ENCODE results near the gene SMR3A.

The SMR3A gene

DNA sequence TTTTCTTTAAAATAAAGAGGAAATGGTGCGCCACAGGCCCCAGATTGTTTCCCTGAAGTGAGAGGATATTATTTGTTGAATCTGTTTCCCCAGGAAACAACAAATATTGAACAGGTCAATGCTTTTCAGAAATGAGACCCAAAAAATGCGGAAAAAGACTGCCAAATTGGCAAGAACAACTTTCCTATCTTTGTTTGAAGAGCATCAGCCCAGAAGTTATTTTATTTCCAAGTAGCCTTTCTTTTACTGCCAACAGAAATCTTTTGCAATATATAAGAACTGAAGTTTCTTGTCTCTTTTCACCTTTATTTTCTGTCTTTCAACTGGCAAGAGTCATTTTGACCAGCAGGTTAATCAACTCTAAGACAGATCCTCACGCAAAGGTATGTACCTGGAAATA is at the start of gene SMR3A:
Gene SMR3A (plus strand): TSS at position 301 of the 400 bp plus-strand sequence. CDS start 1,356 bp downstream, outside the sequence.
- no peak for DNase-seq

DNA sequence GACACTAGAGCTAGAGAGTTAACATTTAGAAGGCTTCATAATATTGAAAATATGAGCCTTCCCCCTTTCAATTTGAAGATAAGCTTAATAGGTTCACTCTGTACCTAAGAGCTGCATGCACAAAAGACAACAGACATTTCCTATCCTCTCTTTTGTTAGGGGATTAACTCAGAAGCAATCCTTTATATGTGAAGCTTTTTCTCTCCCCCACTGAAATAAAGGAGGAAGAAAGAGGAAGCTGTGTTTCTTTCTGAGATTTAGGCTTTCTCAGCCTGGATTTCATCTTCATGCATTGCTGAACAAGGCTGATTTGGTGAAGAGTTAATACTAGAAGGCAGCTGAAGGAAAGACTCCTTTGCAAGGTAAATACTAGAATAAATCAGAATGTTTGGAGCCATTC is 46.8 kb upstream of the SMR3A start:
- DNase-seq, result peak; percentile 7

DNA sequence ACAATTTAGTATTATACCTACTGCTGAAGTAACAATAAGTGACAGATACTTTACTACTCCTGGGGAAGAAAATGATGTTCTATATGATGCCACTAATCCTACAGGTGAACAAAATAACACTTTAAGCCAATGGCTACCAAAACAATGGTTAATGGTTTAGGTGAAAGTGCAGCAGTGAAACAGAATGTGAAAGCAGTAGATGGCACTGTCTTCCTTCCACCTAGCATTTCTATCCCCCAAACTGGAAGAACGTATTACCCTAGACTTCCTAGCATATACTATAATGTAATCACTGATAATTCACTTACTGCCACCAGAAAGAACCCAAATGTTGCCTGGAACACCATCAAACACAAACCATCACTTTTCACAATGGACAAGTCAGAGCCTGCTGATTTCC is 44.6 kb upstream of the SMR3A start:
- no peak for DNase-seq

DNA sequence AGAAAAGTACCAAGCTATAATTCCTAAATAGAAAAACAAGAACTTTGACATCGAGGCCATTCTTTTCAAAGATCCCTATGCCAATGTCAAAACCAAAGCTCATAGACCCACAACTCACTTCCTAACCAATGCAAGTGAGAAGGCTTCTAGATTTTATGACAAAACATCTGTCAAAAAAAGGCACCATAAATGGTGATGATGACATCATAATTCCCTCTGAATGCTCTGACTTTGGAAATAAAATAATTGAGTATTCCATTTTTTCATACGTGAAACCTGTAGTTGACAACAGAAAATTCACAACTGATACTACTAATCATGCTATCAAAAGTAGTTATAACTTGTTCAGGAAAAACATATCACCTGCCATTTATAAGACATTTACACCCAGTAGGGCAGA is 34.5 kb upstream of the SMR3A start:
- DNase-seq, result no peak

DNA sequence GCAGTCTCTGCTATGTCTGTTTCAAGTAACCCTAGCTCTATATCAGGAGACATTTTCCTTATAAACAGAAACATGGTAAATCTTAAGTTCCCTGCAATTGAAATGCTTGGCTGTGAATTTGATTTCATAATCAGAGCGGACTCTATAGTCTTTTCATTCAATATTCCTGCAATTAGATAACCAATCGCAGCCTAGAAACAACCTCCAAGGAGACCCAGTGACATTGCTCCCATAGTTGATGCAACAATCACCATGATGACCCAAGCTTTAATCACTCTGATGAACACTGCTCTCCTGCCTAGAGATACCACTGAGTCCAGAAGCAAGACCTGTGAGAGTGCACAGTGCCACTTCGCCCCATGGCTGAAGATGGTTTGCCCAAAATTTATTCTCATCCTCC is 25.9 kb upstream of the SMR3A start, which contains the start of gene CABS1:
Gene CABS1 (plus strand): TSS at position 301 of the 400 bp plus-strand sequence. CDS start 59 bp downstream, at position 360.
- no peak for DNase-seq

DNA sequence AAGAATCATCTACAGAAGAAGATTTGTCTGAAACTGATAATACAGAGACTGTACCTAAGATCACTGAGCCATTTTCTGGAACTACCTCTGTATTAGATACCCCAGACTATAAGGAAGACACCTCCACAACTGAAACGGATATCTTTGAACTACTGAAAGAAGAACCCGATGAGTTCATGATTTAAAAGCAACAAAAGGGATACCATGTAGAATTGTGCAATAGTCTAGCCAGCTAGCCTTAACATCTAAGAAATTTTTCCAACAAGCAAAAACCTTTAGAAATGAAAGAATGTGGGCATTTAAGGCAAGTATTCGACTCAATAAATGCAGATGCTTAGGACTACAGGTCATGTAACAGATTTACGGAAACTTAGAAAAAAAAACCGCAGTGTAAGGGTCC is 24.5 kb upstream of the SMR3A start:
- DNase-seq, result no peak

DNA sequence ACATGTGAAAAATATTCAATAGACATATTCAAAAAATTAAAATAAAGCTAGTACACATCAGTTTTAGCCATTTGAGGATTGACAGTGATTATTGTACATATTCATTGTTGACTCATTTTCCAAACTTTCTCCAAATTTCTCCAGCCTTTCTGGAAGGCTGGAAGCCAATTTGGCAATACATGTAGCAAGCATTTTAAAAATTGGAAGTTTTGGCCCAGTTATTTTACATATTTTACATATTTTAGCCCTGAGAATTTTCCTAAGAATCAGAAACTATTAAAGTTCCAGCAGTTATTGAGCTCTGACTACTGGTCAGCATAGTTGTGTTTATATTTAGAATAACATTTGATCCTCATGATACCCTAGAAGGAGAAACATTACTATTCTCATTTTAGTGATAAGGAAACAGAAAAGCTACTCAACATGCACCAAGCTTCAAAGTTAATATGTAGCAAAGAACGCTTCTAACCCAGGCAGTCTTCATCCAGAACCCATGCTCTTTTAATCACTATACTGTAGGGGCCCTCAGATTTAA is 22.6 kb upstream of the SMR3A start:
- no peak for DNase-seq

DNA sequence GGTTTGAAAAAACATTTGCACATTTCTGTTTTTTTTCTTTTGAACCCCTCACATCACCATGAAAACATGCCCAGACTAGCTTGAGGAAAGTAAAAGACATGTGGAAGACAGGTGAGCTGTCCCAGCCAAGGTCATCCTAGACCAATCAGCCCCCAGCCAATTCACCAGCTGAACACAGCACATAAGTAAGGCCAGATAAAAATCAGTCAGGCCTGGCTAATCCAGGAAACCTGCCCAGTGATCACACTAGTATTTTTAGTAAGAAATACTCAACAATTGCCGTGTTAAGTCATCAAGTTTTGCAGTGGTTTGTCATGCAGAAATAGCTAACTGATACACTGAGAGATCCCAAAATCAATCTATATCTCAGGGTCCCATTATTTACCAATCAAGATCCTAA is 4.4 kb upstream of the SMR3A start:
- no peak for DNase-seq

DNA sequence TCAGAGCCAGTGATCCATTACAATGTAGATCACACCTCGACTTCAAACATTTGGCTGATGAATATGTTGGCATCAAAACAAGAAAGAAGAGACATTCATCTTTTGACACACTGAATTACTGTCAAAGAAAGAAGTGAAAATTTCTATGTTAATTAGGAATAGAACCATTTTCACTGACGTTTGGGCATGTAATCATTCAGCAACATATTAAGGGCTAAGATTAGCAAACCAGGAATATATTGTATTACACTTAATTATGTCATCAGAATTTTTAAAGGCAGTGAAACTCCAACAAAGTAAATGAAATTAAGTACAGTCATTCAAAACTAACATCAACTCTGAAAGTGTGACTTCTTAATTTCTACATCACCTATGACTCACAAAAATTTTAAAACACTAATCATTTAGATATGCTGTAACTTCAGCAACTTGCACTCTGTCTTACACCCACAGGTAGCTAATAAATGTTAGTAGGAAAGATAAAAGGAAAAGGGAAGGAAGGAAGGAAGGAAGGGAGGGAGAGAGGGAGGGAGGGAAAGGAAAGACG is 1.4 kb upstream of the SMR3A start:
- no peak for DNase-seq

DNA sequence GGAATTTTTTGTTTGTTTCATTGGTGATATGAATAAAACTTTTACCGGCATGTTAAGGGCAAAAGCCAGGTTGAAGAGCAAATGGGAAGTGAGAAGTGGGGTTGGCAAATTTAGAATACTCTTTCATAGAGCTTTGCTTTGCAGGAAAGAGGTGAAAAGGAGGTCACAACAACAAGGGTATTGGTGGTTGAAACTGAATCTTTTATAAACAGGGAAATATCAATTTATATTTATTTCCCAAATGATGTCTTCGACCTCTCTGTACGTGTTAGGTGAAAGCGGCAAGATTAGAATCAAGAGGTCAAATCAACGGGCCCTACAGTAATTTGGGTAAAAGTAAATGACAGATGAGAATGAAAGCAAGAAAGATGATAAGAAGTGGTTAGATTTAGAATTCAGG is 3.4 kb downstream of the SMR3A start:
- no peak for DNase-seq

DNA sequence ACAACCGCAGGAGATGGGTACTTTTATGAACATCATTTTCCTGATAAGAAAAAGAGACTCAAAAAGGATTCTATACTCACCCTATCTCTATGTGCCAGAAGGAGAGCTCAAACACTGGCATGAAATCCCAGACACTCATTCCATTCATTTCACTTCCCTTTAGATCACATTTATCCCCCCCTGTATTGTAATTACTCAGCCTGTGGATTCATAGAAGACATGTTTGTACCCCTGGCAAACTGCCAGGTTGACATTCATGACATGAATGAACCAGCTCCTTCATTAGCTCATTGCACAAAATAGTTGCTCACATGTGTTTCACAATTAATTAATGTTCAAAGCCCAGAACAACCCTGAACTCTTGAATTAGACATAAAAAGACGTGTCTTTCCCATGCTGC is 4.9 kb downstream of the SMR3A start:
- peak; percentile 24 for DNase-seq

DNA sequence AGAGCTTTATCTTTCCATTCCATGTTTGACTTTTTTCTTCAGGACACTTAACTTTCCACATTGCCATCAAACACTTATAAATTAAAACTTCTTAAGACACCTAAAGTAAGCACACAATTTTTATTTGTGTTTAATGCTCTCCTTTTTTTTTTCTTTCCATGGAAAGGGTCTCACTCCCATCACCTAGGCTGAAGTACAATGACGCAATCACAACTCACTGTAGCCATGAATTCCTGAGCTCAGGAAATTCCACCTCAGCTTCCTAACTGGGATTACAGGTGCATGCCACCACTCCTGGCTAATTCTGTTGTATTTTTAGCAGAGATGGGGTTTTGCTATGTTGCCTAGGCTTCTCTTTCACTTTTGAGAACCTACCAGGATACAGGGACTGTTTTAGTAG is 7.3 kb downstream of the SMR3A start:
- DNase-seq, result no peak

DNA sequence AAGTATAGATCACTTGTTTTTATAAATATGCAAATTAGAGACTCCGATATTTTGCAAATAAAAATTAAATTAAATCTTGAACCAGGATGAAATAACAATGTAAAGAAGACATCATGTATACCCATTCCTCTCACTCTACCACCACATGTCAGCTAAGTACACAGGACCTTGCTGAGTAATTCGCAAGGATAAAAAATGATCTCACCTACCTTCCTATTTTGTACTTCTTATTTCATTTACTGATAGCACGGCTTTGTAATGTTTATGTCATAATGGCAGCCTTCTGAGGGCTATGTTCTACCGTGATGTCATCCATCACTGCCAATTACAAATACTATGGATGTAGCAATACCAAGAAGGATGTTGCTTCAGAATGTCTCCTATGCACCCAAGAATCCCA is 11.4 kb downstream of the SMR3A start:
- no peak for DNase-seq

DNA sequence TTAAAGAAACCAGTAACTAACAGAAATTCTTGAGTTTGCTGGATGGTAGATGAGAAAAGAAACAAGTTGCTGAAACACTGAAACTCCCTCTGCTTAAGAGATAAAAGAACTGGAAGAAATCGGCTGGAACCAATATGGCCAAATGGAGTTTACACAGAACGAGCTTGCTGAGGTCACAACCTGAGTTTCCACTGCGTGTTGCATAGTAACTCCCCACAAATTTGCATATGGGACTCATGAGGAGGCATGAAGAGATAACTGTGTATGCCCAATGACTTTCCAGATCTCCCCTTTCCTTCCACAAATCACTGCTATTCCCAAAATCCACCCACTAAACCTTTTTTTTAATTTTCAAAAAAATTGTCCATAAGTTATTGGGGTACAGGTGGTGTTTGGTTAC is 12.2 kb downstream of the SMR3A start:
- DNase-seq, result no peak

DNA sequence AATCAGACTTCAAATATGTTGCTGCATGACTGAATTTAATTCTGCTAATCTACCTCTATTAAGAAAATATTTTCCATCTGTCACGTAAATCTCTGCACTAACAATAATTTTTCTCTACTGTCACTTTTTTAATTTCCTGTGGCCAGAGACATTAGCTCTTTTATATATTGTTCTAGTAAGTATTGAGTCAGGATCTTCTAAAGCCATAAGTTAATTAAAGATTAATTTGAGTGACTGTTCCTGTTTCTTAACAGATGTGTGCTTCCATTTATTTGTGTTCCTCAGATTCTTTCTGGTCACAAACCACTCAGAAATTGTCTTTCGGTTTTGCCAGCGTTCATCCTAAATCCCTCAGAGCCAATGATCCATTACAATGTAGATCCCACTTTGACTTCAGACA is 20.0 kb downstream of the SMR3A start:
- no peak for DNase-seq

DNA sequence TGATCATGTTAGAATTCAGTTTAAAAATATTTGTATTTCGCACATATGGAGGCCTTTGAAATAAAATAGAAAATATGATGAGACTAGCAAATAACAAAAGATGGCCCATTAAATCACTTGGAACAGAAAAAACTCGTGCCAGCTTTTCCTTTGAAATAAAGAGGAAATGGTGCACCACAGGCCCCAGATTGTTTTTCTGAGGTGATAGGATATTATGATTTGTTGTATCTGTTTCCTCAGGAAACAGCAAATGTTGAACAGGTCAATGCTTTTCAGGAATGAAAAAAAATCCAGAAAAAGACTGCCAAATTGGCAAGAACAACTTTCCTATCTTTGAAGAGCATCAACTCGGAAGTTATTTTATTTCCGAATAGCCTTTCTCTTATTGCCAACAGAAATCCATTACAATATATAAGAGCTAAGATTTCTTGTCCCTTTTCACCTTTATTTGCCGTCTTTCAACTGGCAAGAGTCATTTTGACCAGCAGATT is 22.2 kb downstream of the SMR3A start, which contains the start of gene SMR3B:
Gene SMR3B (plus strand): TSS at position 441 of the 491 bp plus-strand sequence. CDS start 1,380 bp downstream, outside the sequence.
- no peak for DNase-seq

DNA sequence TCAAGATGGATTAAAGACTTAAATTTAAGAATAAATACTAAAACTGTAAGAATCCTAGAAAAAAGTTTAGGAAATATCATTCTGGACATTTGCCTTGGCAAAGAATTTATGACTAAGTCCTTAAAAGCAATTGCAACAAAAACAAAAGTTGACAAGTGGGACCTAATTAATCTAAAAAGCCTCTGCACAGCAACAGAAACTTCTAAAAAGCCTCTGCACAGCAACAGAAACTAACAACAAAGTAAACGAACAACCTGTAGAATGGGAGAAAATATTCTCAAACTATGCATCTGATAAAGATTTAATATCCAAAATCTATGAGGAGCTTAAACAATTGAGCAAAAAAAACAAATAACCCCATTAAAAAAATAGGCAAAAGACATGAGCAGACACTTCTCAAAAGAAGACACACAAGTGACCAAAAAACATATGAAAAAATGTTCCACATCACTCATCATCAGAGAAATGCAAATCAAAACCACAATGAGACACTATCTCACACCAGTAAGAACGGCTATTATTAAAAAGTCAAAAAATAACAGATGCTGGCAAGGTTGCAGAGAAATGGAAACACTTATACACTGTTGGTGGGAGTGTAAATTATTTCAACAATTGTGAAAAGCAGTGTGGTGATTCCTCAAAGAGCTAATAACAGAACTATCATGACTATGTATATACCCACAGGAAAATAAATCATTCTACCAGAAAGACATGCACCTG is 31.7 kb downstream of the SMR3A start:
- DNase-seq, result no peak

DNA sequence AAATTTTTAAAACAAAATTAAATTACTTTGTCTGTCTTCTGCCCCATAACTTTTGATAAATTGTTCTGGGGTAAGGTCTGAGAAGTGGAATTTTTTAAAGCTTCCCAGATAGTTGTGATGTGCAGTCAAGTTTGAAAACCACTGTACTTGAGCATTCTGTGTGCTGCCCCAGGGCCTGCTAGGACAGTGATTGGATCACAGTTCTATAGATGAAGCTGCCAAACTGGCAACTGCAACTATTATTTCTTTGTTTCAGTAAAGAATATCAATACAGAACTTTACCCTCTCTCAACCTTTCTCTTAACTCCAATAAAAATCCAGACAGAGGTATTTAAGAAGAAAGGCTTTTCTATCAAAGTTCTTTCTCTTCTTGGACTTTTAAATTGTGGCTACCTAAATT is 37.0 kb downstream of the SMR3A start, which contains the start of gene OPRPN:
Gene OPRPN (plus strand): TSS at position 361 of the 400 bp plus-strand sequence. CDS start 1,346 bp downstream, outside the sequence.
- no peak for DNase-seq

DNA sequence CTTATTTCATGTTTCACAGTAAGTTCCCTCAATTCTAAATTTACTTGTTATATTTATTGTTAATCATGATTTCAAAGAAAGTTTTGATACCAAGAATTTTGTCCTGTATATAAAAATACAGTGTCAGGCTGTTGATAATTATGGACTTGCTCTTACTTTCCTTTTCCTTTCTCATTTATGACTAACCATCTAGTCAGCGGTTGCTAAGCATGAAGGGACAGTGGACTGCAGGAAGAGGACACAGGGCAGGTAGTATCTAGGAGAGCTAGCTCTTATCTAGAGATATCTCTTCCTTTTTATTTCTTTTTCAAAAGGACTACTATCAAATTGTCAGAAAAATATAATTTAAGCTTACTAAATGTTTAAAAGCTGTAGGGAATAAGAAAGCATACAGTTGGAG is 38.8 kb downstream of the SMR3A start:
- no peak for DNase-seq

DNA sequence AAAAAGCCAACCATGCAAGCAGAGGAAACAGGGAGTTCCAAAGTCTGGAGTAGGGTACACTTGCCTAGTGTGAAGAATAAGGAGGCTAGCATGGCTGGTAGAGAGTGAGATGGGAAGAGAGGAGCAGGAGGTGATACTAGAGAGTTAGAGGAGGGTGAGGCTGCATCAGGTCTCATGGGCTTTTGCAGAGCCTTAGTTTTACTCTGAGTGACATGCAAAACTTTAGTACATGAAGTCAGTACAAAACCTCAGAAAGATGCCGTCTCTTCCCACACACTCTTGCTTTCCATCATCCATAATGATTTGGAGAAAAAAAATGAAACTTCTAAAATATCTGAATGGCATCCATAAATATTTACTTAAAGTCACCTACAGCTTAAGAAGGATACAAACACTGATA is 42.2 kb downstream of the SMR3A start:
- DNase-seq, result no peak

DNA sequence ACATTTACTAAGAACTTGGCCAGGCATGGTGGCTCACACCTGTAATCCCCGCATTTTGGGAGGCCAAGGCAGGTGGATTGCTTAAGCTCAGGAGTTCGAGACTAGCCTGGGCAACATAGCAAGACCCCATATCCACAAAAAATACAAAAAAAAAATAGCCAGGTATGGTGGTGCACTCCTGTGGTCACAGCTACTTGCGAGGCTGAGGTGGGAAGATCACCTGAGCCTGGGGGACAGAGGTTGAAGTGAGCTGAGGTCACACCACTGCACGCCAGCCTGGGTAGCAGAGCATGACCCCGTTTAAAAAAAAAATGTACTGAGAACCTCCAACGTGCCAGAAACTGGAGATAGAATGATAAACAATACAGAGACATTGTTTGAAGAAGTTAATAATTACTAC is 45.2 kb downstream of the SMR3A start:
- DNase-seq, result no peak
